OCI-LY3 (cell line): Measurements from ENCODE around the gene SBSN.

ENCODE experiments used
- H2AFZ ChIP-seq: fragments of 200-600, 300-600 bp; shearing (Covaris generic); 2 replicates; pipeline ENCODE4 v1.6.0; 2014; ENCODE audit warnings: antibody characterized with exemption, low read depth, low read length
- H3K27ac ChIP-seq: fragments of 200-600, 300-600 bp; sonication (generic); 2 replicates; pipeline ENCODE4 v1.5.1; 2014; ENCODE audit warnings: mild to moderate bottlenecking, low read length, moderate library complexity, mixed read lengths
- H3K27me3 ChIP-seq: fragments of 200-600, 300-600 bp; sonication (generic); 2 replicates; pipeline ENCODE4 v1.6.1; 2014; ENCODE audit warnings: low read depth, low read length, mixed read lengths
- H3K36me3 ChIP-seq: fragments of 200-600, 300-600 bp; sonication (generic); replicated peaks from 2 replicates; pipeline ENCODE3; 2014; ENCODE audit warnings: low read depth, low read length, mixed read lengths
- H3K4me1 ChIP-seq: fragments of 300-600, 200-600 bp; sonication (generic); 2 replicates; pipeline ENCODE4 v1.6.1; 2014; ENCODE audit warnings: low read length, mixed read lengths
- H3K4me2 ChIP-seq: fragments of 200-600, 300-600 bp; sonication (generic); 2 replicates; pipeline ENCODE4 v1.6.1; 2014; ENCODE audit warnings: low read length, mixed read lengths
- H3K4me3 ChIP-seq: fragments of 300-600, 200-600 bp; sonication (generic); 2 replicates; pipeline ENCODE4 v1.5.1; 2014; ENCODE audit warnings: antibody characterized with exemption, mild to moderate bottlenecking, low read length, moderate library complexity
- H3K79me2 ChIP-seq: fragments of 300-600, 200-600 bp; shearing (Covaris generic); 2 replicates; pipeline ENCODE4 v1.6.1; 2014; ENCODE audit warnings: mild to moderate bottlenecking, low read length, mixed read lengths
- H3K9ac ChIP-seq: fragments of 300-600, 200-600 bp; shearing (Covaris generic); 2 replicates; pipeline ENCODE4 v1.6.0; 2014; ENCODE audit warnings: mild to moderate bottlenecking, low read length, moderate library complexity
- H3K9me3 ChIP-seq: fragments of 200-600, 300-600 bp; shearing (Covaris generic); 2 replicates; pipeline ENCODE4 v1.6.1; 2014; ENCODE audit warnings: low read length, mixed read lengths; ENCODE audit not compliant: insufficient read depth
- H4K20me1 ChIP-seq: fragments of 200-600, 300-600 bp; sonication (generic); 2 replicates; pipeline ENCODE4 v1.6.1; 2016; ENCODE audit warnings: low read length, mixed read lengths; ENCODE audit not compliant: insufficient read depth
- EZH2phosphoT487 ChIP-seq: fragments of 200-600 bp; shearing (Covaris generic); IDR thresholded peaks from 2 replicates; pipeline ENCODE4 v1.6.1; 2018; ENCODE audit warnings: antibody characterized with exemption, mixed run types, low read depth
- TF ChIP-seq, protein P1 (sequence below): fragments of 200-600, 300-600 bp; sonication (generic); IDR thresholded peaks from 2 replicates; pipeline ENCODE4 v1.5.1; 2014; ENCODE audit warnings: antibody characterized with exemption, low read length, low read depth

The SBSN gene

DNA sequence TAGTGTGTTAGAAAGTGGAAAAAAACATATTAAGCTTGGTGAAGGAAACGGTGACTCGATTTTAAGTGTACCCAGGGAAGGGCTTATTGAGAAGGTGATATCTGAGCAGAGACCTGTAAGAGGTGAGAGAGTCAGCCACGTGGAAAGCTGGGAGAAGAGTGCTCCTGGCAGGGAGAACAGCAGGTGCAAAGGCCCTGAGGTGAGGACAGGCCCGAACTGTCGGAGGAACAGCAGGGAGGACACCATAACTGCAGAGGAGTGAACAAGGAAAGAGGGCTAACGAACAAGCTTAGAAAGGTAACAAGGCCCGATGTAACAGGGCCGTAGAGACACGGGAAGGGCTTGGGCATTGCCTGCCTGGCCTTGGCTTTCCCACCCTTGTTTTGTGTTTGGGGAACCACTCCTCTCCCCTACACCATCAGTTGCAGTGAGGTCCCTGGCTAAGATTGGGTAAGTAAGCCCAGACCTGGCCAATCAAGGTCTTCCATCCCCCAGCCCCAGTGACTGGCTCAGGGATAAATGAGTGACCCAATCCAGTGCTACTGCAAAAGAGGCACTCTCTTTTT is 28.0 kb upstream of the SBSN start:
- Histone ChIP-seq H3K4me3 (no peak overlapping the region), H3K9ac (no peak overlapping the region), H3K9me3 (no peaks in the 10 kb centered on the region), H3K79me2 (no peaks in the 10 kb centered on the region), H4K20me1 (no peaks in the 10 kb centered on the region), H3K36me3 (no peaks in the 10 kb centered on the region), H3K27me3 (peaks cover 8% of the 10 kb centered on the region), H3K4me2 (no peak overlapping the region), H3K4me1 (peaks cover 14% of the 10 kb centered on the region), H2AFZ (no peak overlapping the region), H3K27ac (no peak overlapping the region)
- TF ChIP-seq, protein P1, sequence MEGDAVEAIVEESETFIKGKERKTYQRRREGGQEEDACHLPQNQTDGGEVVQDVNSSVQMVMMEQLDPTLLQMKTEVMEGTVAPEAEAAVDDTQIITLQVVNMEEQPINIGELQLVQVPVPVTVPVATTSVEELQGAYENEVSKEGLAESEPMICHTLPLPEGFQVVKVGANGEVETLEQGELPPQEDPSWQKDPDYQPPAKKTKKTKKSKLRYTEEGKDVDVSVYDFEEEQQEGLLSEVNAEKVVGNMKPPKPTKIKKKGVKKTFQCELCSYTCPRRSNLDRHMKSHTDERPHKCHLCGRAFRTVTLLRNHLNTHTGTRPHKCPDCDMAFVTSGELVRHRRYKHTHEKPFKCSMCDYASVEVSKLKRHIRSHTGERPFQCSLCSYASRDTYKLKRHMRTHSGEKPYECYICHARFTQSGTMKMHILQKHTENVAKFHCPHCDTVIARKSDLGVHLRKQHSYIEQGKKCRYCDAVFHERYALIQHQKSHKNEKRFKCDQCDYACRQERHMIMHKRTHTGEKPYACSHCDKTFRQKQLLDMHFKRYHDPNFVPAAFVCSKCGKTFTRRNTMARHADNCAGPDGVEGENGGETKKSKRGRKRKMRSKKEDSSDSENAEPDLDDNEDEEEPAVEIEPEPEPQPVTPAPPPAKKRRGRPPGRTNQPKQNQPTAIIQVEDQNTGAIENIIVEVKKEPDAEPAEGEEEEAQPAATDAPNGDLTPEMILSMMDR = no peak
- no peak for TF ChIP-seq EZH2phosphoT487

DNA sequence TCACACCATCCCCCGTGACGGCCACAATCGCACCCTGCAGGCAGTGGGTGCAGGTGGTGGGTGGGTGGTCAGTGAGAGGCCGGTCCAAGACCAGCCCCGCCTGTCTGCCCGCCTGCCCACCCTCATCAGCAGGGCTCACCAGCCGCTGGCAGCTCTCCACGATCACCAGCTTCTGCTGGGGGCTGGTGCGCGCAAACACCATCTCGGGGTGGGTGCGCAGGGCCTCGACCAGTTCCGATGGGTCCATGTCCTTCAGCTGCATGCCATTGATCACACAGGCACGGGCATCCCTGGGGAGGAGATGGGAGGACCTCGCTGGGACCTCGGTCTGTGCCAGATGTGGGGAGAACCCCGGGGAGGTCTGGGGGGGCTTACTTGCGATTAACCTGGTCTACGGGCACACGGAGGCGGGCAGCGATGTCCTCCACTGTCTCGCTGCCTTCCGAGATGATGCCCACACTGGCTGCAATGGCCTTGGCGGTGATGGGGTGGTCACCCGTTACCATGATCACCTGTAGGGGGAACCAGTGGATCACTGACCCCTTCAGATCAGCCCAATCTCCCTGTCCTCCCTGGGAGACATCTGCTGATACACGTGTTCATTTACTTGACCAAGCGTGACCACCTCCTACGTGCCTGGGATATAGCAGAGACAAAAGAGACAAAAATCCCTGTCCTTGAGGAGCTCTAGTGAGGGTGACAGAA is 27.3 kb upstream of the SBSN start:
- no peak for TF ChIP-seq EZH2phosphoT487
- TF ChIP-seq, protein P1 = peak; percentile 54

DNA sequence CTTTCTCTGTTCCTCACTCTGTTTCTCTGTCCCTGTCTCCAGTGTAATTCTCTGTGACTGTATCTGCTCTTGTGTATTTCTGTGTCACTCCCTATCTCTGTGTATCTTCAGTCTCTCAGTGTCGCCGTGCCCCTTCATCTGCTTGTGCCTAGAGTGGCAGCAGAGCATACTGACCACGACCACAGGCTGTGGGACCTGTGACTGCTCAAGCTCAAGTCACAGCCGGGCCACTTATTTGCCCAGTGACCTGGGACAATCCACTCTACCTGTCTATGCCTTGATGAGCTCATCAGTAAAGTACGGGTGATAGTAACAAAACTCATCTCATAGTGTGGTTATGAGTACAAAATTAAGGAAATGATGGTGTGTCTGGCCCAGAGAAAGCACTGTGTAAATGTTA is 26.0 kb upstream of the SBSN start:
- Histone ChIP-seq H4K20me1 (no peaks in the 10 kb centered on the region), H3K4me3 (no peak overlapping the region), H3K27me3 (no peaks in the 10 kb centered on the region), H3K27ac (no peak overlapping the region), H3K36me3 (peaks cover 9% of the 10 kb centered on the region), H3K4me1 (peaks cover 8% of the 10 kb centered on the region), H3K9me3 (no peaks in the 10 kb centered on the region), H3K4me2 (no peak overlapping the region), H2AFZ (no peak overlapping the region), H3K79me2 (no peaks in the 10 kb centered on the region), H3K9ac (no peak overlapping the region)
- TF ChIP-seq, protein P1 = no peak
- no peak for TF ChIP-seq EZH2phosphoT487

More for the DNA sequence above, 27.3 kb upstream of the SBSN start:
- Histone ChIP-seq H3K4me3 (no peak overlapping the region), H3K79me2 (no peaks in the 10 kb centered on the region), H3K9me3 (no peaks in the 10 kb centered on the region), H3K9ac (no peak overlapping the region), H3K27ac (no peak overlapping the region), H3K4me1 (peaks cover 14% of the 10 kb centered on the region), H3K36me3 (peaks cover 5% of the 10 kb centered on the region), H3K27me3 (peaks cover 6% of the 10 kb centered on the region), H3K4me2 (no peak overlapping the region), H2AFZ (no peak overlapping the region), H4K20me1 (no peaks in the 10 kb centered on the region)

DNA sequence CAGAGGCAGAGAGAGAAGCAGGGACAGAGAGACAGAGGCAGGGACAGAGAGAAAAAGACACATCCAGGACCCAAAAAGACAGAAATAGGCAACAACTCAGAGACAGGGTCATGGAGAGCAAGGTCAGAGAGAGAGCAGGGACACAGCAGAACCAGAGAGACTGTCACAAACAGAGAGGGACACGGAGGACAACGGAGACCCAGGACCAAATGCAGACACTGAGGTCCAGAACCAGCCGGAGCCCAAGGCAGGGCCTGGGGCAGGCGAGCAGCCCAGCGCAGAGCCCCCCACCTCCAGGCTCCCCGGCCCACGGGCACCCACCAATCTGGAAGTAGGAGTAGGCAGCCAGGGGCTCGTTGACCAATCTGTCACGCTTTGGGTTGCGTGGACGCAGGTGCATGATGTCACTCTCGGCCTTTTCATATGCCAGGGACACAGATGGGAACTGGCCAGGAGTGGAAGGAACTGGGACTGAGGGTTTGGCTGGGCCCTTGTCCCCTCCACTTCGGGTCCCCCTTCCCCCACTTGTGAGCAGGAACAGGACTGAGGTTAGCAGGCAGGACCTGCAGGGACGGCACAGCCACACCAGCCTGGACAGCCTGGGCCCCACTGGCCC is 25.4 kb upstream of the SBSN start:
- Histone ChIP-seq H3K4me2 (no peak overlapping the region), H3K4me3 (no peak overlapping the region), H2AFZ (no peak overlapping the region), H3K79me2 (no peaks in the 10 kb centered on the region), H4K20me1 (no peaks in the 10 kb centered on the region), H3K4me1 (peaks cover 8% of the 10 kb centered on the region; the same call in 1 of the 2 replicates), H3K9ac (no peak overlapping the region), H3K36me3 (peaks cover 9% of the 10 kb centered on the region), H3K27ac (no peak overlapping the region), H3K27me3 (no peaks in the 10 kb centered on the region), H3K9me3 (no peaks in the 10 kb centered on the region)
- no peak for TF ChIP-seq EZH2phosphoT487
- TF ChIP-seq, protein P1 = no peak
